Measurements from ENCODE around the gene OXA1L. TPM values are rescaled to one million over a fixed set of nuclear protein-coding genes. Genes with fewer than 3 reads are reported as not detected.
"Not testable (repeated sequence)": the region's sequence is repeated elsewhere in the genome, so short reads cannot be mapped to it uniquely, and the experiment has no call there.

The OXA1L gene
- total RNA-seq, 1 experiment from 2014 or later: 110 TPM

DNA sequence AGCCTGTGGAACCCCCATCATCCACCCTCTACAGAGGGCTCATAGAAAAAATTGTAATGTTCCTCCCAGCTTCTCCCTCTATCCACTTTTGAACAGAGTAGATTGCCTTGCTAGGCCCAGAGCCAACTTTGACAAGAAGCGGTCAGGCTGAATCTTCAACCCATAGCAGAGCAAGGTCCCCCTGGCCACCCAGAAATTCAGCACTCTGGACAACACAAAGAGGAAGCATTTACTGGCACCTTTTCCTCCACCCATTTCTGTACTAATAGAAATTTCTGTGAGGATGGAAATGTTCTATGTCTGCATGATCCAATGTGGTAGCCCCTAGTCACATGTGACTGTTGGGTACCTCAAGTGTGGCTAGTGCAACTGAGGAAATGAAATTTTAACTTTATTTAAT, 42.7 kb upstream of the OXA1L start:
- no peak overlapping the region for H3K4me3 ChIP-seq (ENCODE audit: low read depth, low read length)
- Mint-ChIP-seq H3K27me3 (ENCODE audit: insufficient read depth, unreplicated experiment) (no peaks in the 10 kb centered on the region), H3K4me3 (ENCODE audit: unreplicated experiment) (no peak overlapping the region), H3K4me1 (ENCODE audit: low read depth, unreplicated experiment) (no peaks in the 10 kb centered on the region), H3K36me3 (ENCODE audit: insufficient read depth, unreplicated experiment) (no peaks in the 10 kb centered on the region), H3K9me3 (ENCODE audit: unreplicated experiment) (no peaks in the 10 kb centered on the region), H3K27ac (ENCODE audit: unreplicated experiment) (no peak overlapping the region)
- ChIA-PET CTCF (no interaction called here), POLR2A (interaction anchor here (0.6 kb wide), 1 partner anchor 176 kb away, joined by 5 read pairs; no protein-coding TSS in a partner anchor)
- intact Hi-C loops (cut with micrococcal nuclease; ENCODE audit: unreplicated experiment): no loop called here
- no peak for DNase-seq
- BruUV-seq (replicated peaks): no TSS peak
- no peaks in the 10 kb centered on the region for H3K36me3 ChIP-seq (ENCODE audit: control insufficient read depth, insufficient read depth, low read length)
- no peaks in the 10 kb centered on the region for H3K4me1 ChIP-seq
- H3K27me3 ChIP-seq (replicated peaks; ENCODE audit: control insufficient read depth, insufficient read depth, low read length): no peaks in the 10 kb centered on the region
- TF ChIP-seq, protein P1, sequence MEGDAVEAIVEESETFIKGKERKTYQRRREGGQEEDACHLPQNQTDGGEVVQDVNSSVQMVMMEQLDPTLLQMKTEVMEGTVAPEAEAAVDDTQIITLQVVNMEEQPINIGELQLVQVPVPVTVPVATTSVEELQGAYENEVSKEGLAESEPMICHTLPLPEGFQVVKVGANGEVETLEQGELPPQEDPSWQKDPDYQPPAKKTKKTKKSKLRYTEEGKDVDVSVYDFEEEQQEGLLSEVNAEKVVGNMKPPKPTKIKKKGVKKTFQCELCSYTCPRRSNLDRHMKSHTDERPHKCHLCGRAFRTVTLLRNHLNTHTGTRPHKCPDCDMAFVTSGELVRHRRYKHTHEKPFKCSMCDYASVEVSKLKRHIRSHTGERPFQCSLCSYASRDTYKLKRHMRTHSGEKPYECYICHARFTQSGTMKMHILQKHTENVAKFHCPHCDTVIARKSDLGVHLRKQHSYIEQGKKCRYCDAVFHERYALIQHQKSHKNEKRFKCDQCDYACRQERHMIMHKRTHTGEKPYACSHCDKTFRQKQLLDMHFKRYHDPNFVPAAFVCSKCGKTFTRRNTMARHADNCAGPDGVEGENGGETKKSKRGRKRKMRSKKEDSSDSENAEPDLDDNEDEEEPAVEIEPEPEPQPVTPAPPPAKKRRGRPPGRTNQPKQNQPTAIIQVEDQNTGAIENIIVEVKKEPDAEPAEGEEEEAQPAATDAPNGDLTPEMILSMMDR (IDR thresholded peaks at IDR 0.05; ENCODE audit: insufficient read depth in 1 of 2, low read depth in 1 of 2, low read length in 1 of 2, severe bottlenecking in 1 of 2, unreplicated experiment in 1 of 2): no peak
- H3K9me3 ChIP-seq: no peaks in the 10 kb centered on the region

DNA sequence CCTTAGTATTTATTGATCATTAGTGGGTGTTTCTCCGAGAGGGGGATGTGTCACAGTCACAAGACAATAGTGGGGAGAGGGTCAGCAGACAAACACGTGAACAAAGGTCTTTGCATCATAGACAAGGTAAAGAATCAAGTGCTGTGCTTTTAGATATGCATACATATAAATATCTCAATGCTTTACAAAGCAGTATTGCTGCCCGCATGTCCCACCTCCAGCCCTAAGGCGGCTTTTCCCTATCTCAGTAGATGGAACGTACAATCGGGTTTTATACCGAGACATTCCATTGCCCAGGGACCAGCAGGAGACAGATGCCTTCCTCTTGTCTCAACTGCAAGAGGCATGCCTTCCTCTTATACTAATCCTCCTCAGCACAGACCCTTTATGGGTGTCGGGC, 41.6 kb upstream of the OXA1L start:
- H3K27me3 Mint-ChIP-seq (ENCODE audit: insufficient read depth, unreplicated experiment); DNase-seq; H3K9me3 Mint-ChIP-seq (ENCODE audit: unreplicated experiment); H3K4me1 Mint-ChIP-seq (ENCODE audit: low read depth, unreplicated experiment); H3K4me1 ChIP-seq; H3K36me3 ChIP-seq (ENCODE audit: control insufficient read depth, insufficient read depth, low read length); BruUV-seq (replicated peaks); intact Hi-C loops (cut with micrococcal nuclease; ENCODE audit: unreplicated experiment); H3K36me3 Mint-ChIP-seq (ENCODE audit: insufficient read depth, unreplicated experiment); POLR2A ChIA-PET; H3K9me3 ChIP-seq; H3K4me3 Mint-ChIP-seq (ENCODE audit: unreplicated experiment); H3K4me3 ChIP-seq (ENCODE audit: low read depth, low read length); H3K27me3 ChIP-seq (replicated peaks; ENCODE audit: control insufficient read depth, insufficient read depth, low read length); CTCF ChIA-PET; H3K27ac Mint-ChIP-seq (ENCODE audit: unreplicated experiment): not testable (repeated sequence)

DNA sequence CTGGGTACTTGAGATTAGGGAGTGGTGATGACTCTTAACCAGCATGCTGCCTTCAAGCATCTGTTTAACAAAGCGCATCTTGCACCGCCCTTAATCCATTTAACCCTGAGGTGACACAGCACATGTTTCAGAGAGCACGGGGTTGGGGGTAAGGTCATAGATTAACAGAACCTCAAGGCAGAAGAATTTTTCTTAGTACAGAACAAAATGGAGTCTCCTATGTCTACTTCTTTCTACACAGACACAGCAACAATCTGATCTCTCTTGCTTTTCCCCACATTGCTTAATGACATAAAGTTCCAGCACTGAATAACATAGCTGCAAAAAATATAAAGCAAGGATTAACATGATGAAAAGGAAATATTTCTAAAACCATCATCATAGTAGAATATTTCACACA, 41.1 kb upstream of the OXA1L start:
- BruUV-seq (replicated peaks); CTCF ChIA-PET: not testable (repeated sequence)

DNA sequence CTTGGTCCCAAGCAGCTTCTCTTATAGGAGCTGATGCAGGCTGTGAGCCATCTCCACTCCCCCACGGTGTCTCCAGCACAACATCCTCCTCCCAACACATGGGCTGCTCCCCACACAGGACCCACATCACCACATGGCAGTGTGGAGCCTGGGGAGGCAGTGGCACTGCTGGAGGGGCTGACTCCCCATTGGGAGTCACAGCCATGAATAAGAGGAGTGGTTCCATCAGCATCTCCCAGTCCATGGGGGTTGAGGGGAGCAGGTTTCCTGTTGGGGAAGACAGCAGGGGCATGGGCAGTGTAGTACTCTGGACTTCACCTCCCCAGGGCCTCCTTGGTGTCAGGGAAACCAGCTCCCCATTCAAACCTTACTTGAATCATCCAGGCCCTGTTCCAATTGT, 40.5 kb upstream of the OXA1L start:
- POLR2A ChIA-PET: no interaction called here

More for the DNA sequence above, 41.1 kb upstream of the OXA1L start:
- H3K9me3 Mint-ChIP-seq (ENCODE audit: unreplicated experiment); intact Hi-C loops (cut with micrococcal nuclease; ENCODE audit: unreplicated experiment); POLR2A ChIA-PET; DNase-seq; H3K27me3 ChIP-seq (replicated peaks; ENCODE audit: control insufficient read depth, insufficient read depth, low read length); H3K27me3 Mint-ChIP-seq (ENCODE audit: insufficient read depth, unreplicated experiment); H3K36me3 Mint-ChIP-seq (ENCODE audit: insufficient read depth, unreplicated experiment); H3K4me1 Mint-ChIP-seq (ENCODE audit: low read depth, unreplicated experiment); H3K4me3 ChIP-seq (ENCODE audit: low read depth, low read length); H3K4me1 ChIP-seq; H3K27ac Mint-ChIP-seq (ENCODE audit: unreplicated experiment); H3K36me3 ChIP-seq (ENCODE audit: control insufficient read depth, insufficient read depth, low read length); H3K4me3 Mint-ChIP-seq (ENCODE audit: unreplicated experiment); H3K9me3 ChIP-seq: not testable (repeated sequence)

DNA sequence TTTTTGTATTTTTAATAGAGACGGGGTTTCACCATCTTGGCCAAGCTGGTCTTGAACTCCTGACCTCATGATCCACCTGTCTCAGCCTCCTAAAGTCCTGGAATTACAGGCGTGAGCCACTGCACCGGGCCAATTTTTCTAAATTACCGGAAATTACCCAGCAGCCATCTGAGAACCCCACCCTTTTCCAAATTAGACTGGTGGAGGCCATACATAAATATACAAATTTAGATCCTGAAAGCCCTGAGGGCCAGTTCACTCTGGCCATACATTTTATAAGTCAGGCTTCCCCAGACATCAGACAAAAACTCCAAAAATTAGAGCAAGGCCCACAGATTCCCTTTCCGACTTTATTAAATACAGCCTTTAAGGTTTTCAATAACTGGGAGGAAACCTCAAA, 34.4 kb upstream of the OXA1L start:
- CTCF ChIA-PET; H3K4me1 ChIP-seq; intact Hi-C loops (cut with micrococcal nuclease; ENCODE audit: unreplicated experiment); H3K4me3 Mint-ChIP-seq (ENCODE audit: unreplicated experiment); H3K4me3 ChIP-seq (ENCODE audit: low read depth, low read length); H3K36me3 Mint-ChIP-seq (ENCODE audit: insufficient read depth, unreplicated experiment); DNase-seq; POLR2A ChIA-PET; H3K36me3 ChIP-seq (ENCODE audit: control insufficient read depth, insufficient read depth, low read length); H3K27me3 ChIP-seq (replicated peaks; ENCODE audit: control insufficient read depth, insufficient read depth, low read length); H3K9me3 ChIP-seq; H3K9me3 Mint-ChIP-seq (ENCODE audit: unreplicated experiment); BruUV-seq (replicated peaks); H3K27ac Mint-ChIP-seq (ENCODE audit: unreplicated experiment); H3K27me3 Mint-ChIP-seq (ENCODE audit: insufficient read depth, unreplicated experiment): not testable (repeated sequence)
- H3K4me1 Mint-ChIP-seq (ENCODE audit: low read depth, unreplicated experiment): peaks cover 12% of the 10 kb centered on the region

More for the DNA sequence above, 40.5 kb upstream of the OXA1L start:
- no peak overlapping the region for H3K27ac Mint-ChIP-seq (ENCODE audit: unreplicated experiment)
- Histone ChIP-seq H3K36me3 (ENCODE audit: control insufficient read depth, insufficient read depth, low read length) (no peaks in the 10 kb centered on the region), H3K4me3 (ENCODE audit: low read depth, low read length) (no peak overlapping the region), H3K4me1 (no peaks in the 10 kb centered on the region), H3K27me3 (replicated peaks; ENCODE audit: control insufficient read depth, insufficient read depth, low read length) (no peaks in the 10 kb centered on the region), H3K9me3 (no peaks in the 10 kb centered on the region)
- TF ChIP-seq, protein P1 (IDR thresholded peaks at IDR 0.05; ENCODE audit: insufficient read depth in 1 of 2, low read depth in 1 of 2, low read length in 1 of 2, severe bottlenecking in 1 of 2, unreplicated experiment in 1 of 2): no peak
- no peak for DNase-seq
- H3K4me1 Mint-ChIP-seq (ENCODE audit: low read depth, unreplicated experiment): no peaks in the 10 kb centered on the region
- no peak overlapping the region for H3K4me3 Mint-ChIP-seq (ENCODE audit: unreplicated experiment)
- BruUV-seq (replicated peaks): no TSS peak
- intact Hi-C loops (cut with micrococcal nuclease; ENCODE audit: unreplicated experiment): no loop called here
- CTCF ChIA-PET: no interaction called here
- no peaks in the 10 kb centered on the region for H3K9me3 Mint-ChIP-seq (ENCODE audit: unreplicated experiment)
- no peaks in the 10 kb centered on the region for H3K27me3 Mint-ChIP-seq (ENCODE audit: insufficient read depth, unreplicated experiment)
- no peaks in the 10 kb centered on the region for H3K36me3 Mint-ChIP-seq (ENCODE audit: insufficient read depth, unreplicated experiment)
